ENCODE data around the gene COASY. TPM values are rescaled to one million over a fixed set of nuclear protein-coding genes. Genes with fewer than 3 reads are reported as not detected.
A peak's percentile ranks its signal among the peaks of the same experiment; 100 is the strongest.

COASY gene
- total RNA-seq, 1 experiment from 2014 or later = 138 TPM

- no TSS peak for BruUV-seq (replicated peaks)
- no peak overlapping the region for H3K4me3 ChIP-seq (ENCODE audit: low read depth, low read length)
- H3K4me1 ChIP-seq = no peaks in the 10 kb centered on the region
- TF ChIP-seq CTCF (IDR thresholded peaks at IDR 0.05; ENCODE audit: insufficient read depth in 1 of 2, low read depth in 1 of 2, low read length in 1 of 2, severe bottlenecking in 1 of 2, unreplicated experiment in 1 of 2) = no peak
- Mint-ChIP-seq H3K27ac (ENCODE audit: unreplicated experiment) (no peak overlapping the region), H3K27me3 (ENCODE audit: insufficient read depth, unreplicated experiment) (no peaks in the 10 kb centered on the region), H3K4me3 (ENCODE audit: unreplicated experiment) (no peak overlapping the region), H3K36me3 (ENCODE audit: insufficient read depth, unreplicated experiment) (peaks cover 9% of the 10 kb centered on the region), H3K4me1 (ENCODE audit: low read depth, unreplicated experiment) (peaks cover 13% of the 10 kb centered on the region), H3K9me3 (ENCODE audit: unreplicated experiment) (no peaks in the 10 kb centered on the region)
- H3K27me3 ChIP-seq (replicated peaks; ENCODE audit: control insufficient read depth, insufficient read depth, low read length) = no peaks in the 10 kb centered on the region
- ChIA-PET POLR2A (no interaction called here), CTCF (no interaction called here)
- DNase-seq = no peak
- no peaks in the 10 kb centered on the region for H3K36me3 ChIP-seq (ENCODE audit: control insufficient read depth, insufficient read depth, low read length)
- H3K9me3 ChIP-seq = no peaks in the 10 kb centered on the region
- intact Hi-C loops (cut with micrococcal nuclease; ENCODE audit: unreplicated experiment) = no loop called here
These were observed 41.4 kb downstream of the COASY start for GRCh38 chr17:42603318-42603717.

GRCh38 chr17:42607769-42608168 lies 45.8 kb downstream of the COASY start:
- Histone ChIP-seq H3K4me3 (ENCODE audit: low read depth, low read length) (peak overlapping the region; percentile 70), H3K36me3 (ENCODE audit: control insufficient read depth, insufficient read depth, low read length) (no peaks in the 10 kb centered on the region), H3K9me3 (no peaks in the 10 kb centered on the region), H3K27me3 (replicated peaks; ENCODE audit: control insufficient read depth, insufficient read depth, low read length) (no peaks in the 10 kb centered on the region), H3K4me1 (peaks cover 6% of the 10 kb centered on the region; the same call in 1 of the 2 replicates)
- no peak for DNase-seq
- peak overlapping the region; percentile 90 for H3K4me3 Mint-ChIP-seq (ENCODE audit: unreplicated experiment)
- intact Hi-C loops (cut with micrococcal nuclease; ENCODE audit: unreplicated experiment) = loop anchor here (2.0 kb wide), 1 partner anchor 29 kb away; no protein-coding TSS in a partner anchor
- peaks cover 18% of the 10 kb centered on the region for H3K36me3 Mint-ChIP-seq (ENCODE audit: insufficient read depth, unreplicated experiment)
- no peaks in the 10 kb centered on the region for H3K9me3 Mint-ChIP-seq (ENCODE audit: unreplicated experiment)
- H3K27ac Mint-ChIP-seq (ENCODE audit: unreplicated experiment) = no peak overlapping the region
- CTCF ChIA-PET = interaction anchor here (2.3 to 3.3 kb wide), 3 partner anchors 11 to 72 kb away, joined by 27 to 37 read pairs (median 29); partner anchors contain the start of gene PSMC3IP
- no peak for TF ChIP-seq CTCF (IDR thresholded peaks at IDR 0.05; ENCODE audit: insufficient read depth in 1 of 2, low read depth in 1 of 2, low read length in 1 of 2, severe bottlenecking in 1 of 2, unreplicated experiment in 1 of 2)
- POLR2A ChIA-PET = interaction anchor here (0.6 to 3.2 kb wide), 3 partner anchors 30 to 136 kb away, joined by 3 to 26 read pairs (median 6); partner anchors contain the start of genes EZH1 and PSMC3IP
- BruUV-seq (replicated peaks) = no TSS peak
- H3K27me3 Mint-ChIP-seq (ENCODE audit: insufficient read depth, unreplicated experiment) = no peaks in the 10 kb centered on the region
- H3K4me1 Mint-ChIP-seq (ENCODE audit: low read depth, unreplicated experiment) = peaks cover 13% of the 10 kb centered on the region

- Histone ChIP-seq H3K36me3 (ENCODE audit: control insufficient read depth, insufficient read depth, low read length) (no peaks in the 10 kb centered on the region), H3K9me3 (no peaks in the 10 kb centered on the region), H3K4me3 (ENCODE audit: low read depth, low read length) (peak overlapping the region; percentile 70), H3K4me1 (peaks cover 6% of the 10 kb centered on the region; the same call in 1 of the 2 replicates), H3K27me3 (replicated peaks; ENCODE audit: control insufficient read depth, insufficient read depth, low read length) (no peaks in the 10 kb centered on the region)
- Mint-ChIP-seq H3K27ac (ENCODE audit: unreplicated experiment) (peak overlapping the region; percentile 77), H3K36me3 (ENCODE audit: insufficient read depth, unreplicated experiment) (peaks cover 22% of the 10 kb centered on the region), H3K9me3 (ENCODE audit: unreplicated experiment) (no peaks in the 10 kb centered on the region), H3K27me3 (ENCODE audit: insufficient read depth, unreplicated experiment) (no peaks in the 10 kb centered on the region), H3K4me1 (ENCODE audit: low read depth, unreplicated experiment) (peaks cover 13% of the 10 kb centered on the region), H3K4me3 (ENCODE audit: unreplicated experiment) (peak overlapping the region; percentile 90)
- CTCF ChIA-PET = interaction anchor here (0.6 to 3.3 kb wide), 11 partner anchors 8 to 390 kb away, joined by 3 to 37 read pairs (median 4); partner anchors contain the start of genes BECN1, PLEKHH3, PSMC3IP and RPL27
- DNase-seq = no peak
- TF ChIP-seq CTCF (IDR thresholded peaks at IDR 0.05; ENCODE audit: insufficient read depth in 1 of 2, low read depth in 1 of 2, low read length in 1 of 2, severe bottlenecking in 1 of 2, unreplicated experiment in 1 of 2) = no peak
- intact Hi-C loops (cut with micrococcal nuclease; ENCODE audit: unreplicated experiment) = loop anchor here (1.0 to 2.0 kb wide), 2 partner anchors 30 to 69 kb away; no protein-coding TSS in a partner anchor
- no TSS peak for BruUV-seq (replicated peaks)
- POLR2A ChIA-PET = interaction anchor here (0.6 to 3.2 kb wide), 17 partner anchors 10 to 690 kb away, joined by 3 to 26 read pairs (median 5); partner anchors contain the start of genes EZH1, PLEKHH3, PSMC3IP and RPL27
These were observed 46.6 kb downstream of the COASY start for GRCh38 chr17:42608305-42609181.

Measured in Caco-2 (cell line).